ENCODE results near the gene ZBTB20.

Gene ZBTB20

DNA sequence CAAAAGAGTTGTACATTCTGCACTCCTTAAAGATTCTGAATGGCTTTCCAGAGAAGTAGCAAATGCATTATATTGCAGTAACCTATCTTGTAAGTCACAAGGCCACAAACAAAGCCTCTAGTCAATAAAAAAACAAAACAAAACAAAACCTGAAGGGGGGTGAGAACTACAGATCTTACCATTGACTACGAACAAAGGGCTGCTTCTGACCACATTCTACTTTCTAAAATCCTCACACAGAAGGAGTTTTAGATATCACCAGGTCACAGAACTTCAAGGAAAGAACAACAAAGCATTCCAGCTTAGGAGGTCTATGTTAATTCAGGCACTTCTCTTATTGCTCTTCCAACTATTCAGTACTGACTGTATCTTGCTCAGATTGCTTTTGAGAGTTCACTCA lies 343.0 kb downstream of the ZBTB20 start:
- peaks cover 6% of the 10 kb centered on the region for H3K4me1 Mint-ChIP-seq
- no peak overlapping the region for H3K4me3 Mint-ChIP-seq
- ATAC-seq (no peak), DNase-seq (ENCODE audit: low spot score in 2 of 2) (no peak)
- H3K9me3 Mint-ChIP-seq = no peaks in the 10 kb centered on the region
- no peak overlapping the region for H3K27ac Mint-ChIP-seq
- H3K36me3 Mint-ChIP-seq = no peaks in the 10 kb centered on the region

DNA sequence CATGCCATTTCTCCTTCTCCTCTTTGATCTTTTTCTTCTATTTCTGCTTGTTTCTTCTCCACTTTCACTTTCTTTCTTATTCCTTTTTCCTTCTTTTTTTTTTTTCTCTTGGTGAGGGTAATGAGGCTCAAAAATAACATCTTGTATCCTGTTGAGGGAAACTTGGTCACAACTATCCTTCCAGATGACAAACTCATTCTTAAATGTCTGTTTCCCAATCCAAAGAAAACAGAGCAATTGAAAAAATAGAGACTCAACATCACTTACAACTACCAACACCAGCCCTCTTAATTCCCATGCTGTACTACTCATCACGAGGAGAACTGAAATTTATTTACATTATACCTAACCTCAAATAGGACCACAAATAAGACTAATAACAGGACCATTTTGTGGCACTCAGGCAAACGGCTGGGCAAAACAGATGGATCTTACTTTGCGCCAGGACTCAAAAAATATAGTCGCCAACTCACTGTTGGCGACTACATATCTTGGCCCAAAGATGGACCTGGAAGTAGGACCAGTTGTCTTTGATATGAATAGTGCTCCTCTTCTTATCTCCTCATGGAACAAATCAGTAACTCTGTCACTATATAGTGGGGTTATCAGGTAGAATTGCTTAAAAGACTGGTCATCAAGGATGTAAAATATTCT lies 343.9 kb downstream of the ZBTB20 start:
- no peak for ATAC-seq
- no peak for DNase-seq (ENCODE audit: low spot score in 2 of 2)
- H3K4me3 Mint-ChIP-seq = no peak overlapping the region
- H3K27ac Mint-ChIP-seq = no peak overlapping the region
- H3K4me1 Mint-ChIP-seq = peaks cover 6% of the 10 kb centered on the region
- no peaks in the 10 kb centered on the region for H3K36me3 Mint-ChIP-seq
- H3K9me3 Mint-ChIP-seq = no peaks in the 10 kb centered on the region

DNA sequence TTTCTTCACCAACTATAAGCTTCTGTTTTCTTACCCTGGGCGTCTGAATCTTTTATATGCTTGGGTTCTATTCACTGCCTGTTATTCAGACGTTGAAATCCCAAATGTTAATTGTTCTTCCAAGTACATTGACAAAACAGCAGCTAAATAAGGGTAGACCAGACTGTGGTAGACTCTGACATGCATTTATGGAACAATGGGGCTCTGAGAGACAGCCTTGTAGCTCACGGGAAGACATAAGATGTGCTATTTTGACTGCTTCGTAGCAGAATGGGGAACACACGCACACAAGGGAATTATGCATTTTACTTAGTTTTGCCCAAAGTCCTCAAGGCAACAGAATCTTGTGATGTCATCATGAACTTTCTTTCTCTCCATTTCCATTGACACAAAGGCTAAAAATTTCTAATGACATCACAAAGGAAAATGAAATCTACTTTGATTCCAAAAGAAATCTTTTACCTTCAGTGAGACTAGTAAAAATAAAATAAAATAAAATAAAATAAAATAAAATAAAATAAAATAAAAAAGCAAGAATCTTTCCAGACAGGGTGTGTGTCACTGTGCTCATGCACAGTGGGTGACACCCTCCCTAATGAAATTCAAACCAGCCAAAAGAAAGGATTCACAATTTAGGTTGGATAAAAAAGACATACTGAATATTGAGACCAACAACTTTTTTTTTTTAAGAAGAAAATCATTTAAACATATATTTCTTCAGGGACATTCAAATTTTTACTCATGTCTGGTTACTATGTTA lies 346.6 kb downstream of the ZBTB20 start:
- peaks cover 6% of the 10 kb centered on the region for H3K4me1 Mint-ChIP-seq
- no peak for DNase-seq (ENCODE audit: low spot score in 2 of 2)
- no peak for ATAC-seq
- H3K9me3 Mint-ChIP-seq = no peaks in the 10 kb centered on the region
- H3K4me3 Mint-ChIP-seq = no peak overlapping the region
- no peak overlapping the region for H3K27ac Mint-ChIP-seq
- no peaks in the 10 kb centered on the region for H3K36me3 Mint-ChIP-seq

DNA sequence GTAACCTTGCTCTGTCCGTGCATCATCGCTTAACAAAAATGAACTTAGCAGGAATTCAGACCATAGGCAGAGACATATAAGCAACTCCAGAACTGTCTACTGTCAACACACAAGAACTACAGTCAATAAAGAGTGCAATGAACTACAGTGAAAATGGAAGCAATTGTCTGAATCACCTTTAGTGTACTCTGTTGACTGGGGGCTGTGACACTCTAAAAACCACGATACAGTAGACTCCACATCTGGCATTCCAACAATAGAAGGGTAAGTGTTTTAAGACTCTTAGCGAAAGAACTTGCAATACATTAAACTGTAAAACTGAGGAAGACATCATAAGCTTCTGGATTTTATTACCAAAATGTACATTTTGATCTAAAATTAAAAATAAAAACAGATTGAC lies 347.3 kb downstream of the ZBTB20 start:
- no peaks in the 10 kb centered on the region for H3K9me3 Mint-ChIP-seq
- H3K27ac Mint-ChIP-seq = no peak overlapping the region
- H3K36me3 Mint-ChIP-seq = no peaks in the 10 kb centered on the region
- DNase-seq (ENCODE audit: low spot score in 2 of 2) = no peak
- no peak overlapping the region for H3K4me3 Mint-ChIP-seq
- peaks cover 6% of the 10 kb centered on the region for H3K4me1 Mint-ChIP-seq
- no peak for ATAC-seq

DNA sequence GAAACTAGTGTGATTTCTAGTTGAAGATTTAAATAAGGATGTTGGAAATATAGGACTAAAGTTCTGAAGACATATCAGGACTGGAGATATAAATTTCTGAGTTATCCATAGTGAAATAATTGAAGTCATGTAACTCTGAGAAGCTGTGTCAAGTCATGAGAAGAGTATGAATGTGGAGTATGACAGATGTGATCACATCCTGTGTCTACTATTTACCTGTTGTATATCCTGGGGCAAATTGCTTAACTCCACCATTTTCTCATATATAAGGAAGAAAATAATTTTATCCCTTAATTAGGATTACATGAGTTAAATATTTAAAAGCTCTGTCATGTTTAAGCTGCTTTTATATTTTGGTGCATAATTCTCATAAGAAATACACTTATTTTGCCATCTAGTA lies 350.3 kb downstream of the ZBTB20 start:
- no peak overlapping the region for H3K27ac Mint-ChIP-seq
- H3K9me3 Mint-ChIP-seq = no peaks in the 10 kb centered on the region

DNA sequence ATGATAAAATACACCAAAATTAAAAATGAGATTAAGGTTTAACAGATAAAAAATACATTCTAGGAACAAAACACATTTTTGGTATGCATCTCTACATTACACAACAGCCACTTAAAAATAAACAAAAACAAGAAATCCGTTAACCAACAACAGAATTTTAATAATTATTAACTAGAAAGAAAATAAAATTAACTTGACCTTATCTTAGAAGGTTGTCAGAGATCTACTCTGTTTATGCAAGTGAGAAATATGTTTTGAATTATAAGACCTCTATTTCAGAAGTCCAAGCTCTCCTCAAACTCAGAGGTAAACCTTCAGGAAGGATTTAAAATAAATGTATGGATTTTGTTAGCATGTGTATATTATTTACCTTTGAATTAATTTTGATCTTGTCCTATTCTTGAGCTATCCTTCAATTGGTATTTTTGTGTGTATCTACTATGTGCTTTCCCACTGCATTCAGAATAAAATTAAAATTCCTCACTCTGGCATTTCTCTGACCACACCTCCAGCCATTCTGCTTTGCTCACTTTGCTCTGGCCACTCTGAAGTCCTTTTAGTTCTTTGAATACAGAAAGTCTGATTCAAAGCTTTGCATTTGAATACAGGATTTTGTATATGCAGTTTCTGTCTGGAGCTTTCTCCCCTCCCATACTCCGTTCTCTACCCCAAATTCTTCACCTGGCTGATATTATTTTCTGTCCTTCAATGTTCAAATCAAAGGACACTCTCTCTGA lies 352.0 kb downstream of the ZBTB20 start:
- H3K27ac Mint-ChIP-seq = no peak overlapping the region
- no peak for ATAC-seq

More for the DNA sequence above, 350.3 kb downstream of the ZBTB20 start:
- Mint-ChIP-seq H3K4me3 (no peak overlapping the region), H3K36me3 (no peaks in the 10 kb centered on the region), H3K4me1 (no peaks in the 10 kb centered on the region)
- no peak for ATAC-seq
- DNase-seq (ENCODE audit: low spot score in 2 of 2) = no peak

DNA sequence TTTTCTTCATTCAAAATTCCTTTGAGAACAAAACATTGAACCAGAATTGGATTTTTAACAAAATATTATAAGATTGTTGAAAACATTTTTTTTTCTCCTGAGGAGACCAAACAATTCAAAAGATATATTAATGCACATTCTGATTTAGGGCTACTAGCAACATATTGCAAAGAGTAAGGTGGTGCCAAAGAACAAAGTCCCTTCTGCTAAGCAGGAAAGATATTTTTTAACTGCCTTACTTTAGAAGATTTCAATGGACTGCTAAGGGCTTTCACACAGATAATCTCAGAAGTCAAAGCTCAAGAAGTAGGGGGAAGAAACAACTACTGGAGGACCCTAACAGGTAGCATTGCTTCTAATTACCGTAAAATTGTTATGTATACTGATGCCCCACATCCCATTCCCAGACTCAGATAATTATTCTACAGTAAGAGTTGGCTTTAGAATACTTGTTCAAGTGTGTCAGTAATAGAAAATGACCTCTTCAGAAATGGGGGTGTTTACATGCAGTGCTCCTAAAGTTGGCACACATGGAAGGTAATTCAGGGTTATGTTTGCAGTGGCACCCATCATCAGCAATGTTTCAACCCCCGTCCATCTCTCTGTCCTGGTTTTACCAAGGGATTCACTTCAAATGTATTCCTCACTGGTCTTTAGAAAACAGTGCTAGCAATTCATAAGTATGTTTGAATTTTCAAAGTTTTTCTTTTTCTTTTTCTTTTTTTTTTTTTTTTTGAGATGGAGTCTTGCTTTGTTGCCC lies 354.7 kb downstream of the ZBTB20 start:
- H3K9me3 Mint-ChIP-seq = peaks cover 3% of the 10 kb centered on the region
- H3K27ac Mint-ChIP-seq = no peak overlapping the region
- ATAC-seq (no peak), DNase-seq (ENCODE audit: low spot score in 2 of 2) (no peak)
- H3K36me3 Mint-ChIP-seq = no peaks in the 10 kb centered on the region
- H3K4me3 Mint-ChIP-seq = no peak overlapping the region
- no peaks in the 10 kb centered on the region for H3K4me1 Mint-ChIP-seq

More for the DNA sequence above, 352.0 kb downstream of the ZBTB20 start:
- Mint-ChIP-seq H3K9me3 (no peaks in the 10 kb centered on the region), H3K4me1 (no peaks in the 10 kb centered on the region), H3K36me3 (no peaks in the 10 kb centered on the region), H3K4me3 (no peak overlapping the region)
- no peak for DNase-seq (ENCODE audit: low spot score in 2 of 2)

DNA sequence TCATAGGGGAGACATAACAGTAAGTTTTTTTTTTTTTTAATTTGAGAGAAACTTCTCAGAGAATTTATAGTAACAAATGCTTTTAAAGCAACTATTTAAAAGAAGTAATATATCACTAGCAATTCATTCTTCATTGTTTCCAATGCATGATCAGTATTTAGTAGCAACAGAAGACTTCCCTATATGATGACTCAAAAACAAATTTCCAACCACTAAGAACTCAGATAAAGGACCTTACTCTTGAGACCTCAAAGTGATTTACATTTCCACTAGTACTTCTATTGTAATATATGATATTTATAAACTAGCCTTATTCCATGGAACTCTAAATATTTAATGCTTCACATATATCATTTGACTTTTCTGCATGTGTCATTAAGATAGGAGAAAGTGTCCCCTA lies 356.3 kb downstream of the ZBTB20 start:
- ATAC-seq (no peak), DNase-seq (ENCODE audit: low spot score in 2 of 2) (no peak)
- H3K4me1 Mint-ChIP-seq = no peaks in the 10 kb centered on the region
- no peak overlapping the region for H3K27ac Mint-ChIP-seq
- peaks cover 3% of the 10 kb centered on the region for H3K9me3 Mint-ChIP-seq
- H3K4me3 Mint-ChIP-seq = no peak overlapping the region
- H3K36me3 Mint-ChIP-seq = no peaks in the 10 kb centered on the region

DNA sequence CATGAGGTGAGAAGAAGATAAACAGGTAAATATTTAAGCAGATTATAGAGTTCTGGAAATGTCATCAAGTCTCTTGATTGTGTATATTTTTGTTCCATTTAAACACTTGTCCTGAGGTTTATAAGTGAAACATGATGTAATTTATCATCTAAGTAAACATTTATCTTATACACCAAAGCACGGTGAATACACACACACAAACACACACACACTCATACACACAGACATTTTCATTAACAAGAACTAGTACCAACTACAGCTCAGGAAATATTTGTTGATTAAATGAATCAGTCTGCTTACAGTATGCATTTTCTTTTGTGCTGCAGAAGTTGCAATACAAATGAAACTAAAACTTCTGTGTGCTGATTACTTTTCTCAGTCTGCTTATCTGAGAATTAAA lies 357.3 kb downstream of the ZBTB20 start:
- Mint-ChIP-seq H3K27ac (no peak overlapping the region), H3K4me1 (no peaks in the 10 kb centered on the region), H3K4me3 (no peak overlapping the region), H3K9me3 (peaks cover 3% of the 10 kb centered on the region), H3K36me3 (no peaks in the 10 kb centered on the region)
- DNase-seq (ENCODE audit: low spot score in 2 of 2) = no peak
- no peak for ATAC-seq

DNA sequence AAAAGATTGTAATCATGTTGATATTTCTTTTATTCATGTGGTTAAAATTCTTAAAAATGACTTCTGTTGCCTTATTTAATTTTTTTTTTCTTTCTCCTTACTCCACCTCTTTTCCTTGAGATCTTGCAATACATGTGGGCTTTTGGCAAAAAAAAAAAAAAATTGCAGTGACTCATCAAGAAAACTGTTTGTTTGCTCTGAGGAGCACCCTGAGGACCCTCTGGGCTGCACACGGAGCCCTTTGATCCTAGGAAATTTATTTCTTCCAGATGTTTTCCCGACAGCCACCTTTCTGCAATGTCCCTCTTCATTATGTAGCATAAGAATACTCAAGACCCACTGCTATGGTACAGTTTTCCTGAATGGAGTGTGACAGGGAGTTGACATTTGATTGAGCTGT lies 371.7 kb downstream of the ZBTB20 start:
- ATAC-seq (no peak), DNase-seq (ENCODE audit: low spot score in 2 of 2) (no peak)
- peaks cover 15% of the 10 kb centered on the region for H3K9me3 Mint-ChIP-seq
- no peaks in the 10 kb centered on the region for H3K4me1 Mint-ChIP-seq
- H3K36me3 Mint-ChIP-seq = no peaks in the 10 kb centered on the region
- H3K27ac Mint-ChIP-seq = no peak overlapping the region
- H3K4me3 Mint-ChIP-seq = no peak overlapping the region

DNA sequence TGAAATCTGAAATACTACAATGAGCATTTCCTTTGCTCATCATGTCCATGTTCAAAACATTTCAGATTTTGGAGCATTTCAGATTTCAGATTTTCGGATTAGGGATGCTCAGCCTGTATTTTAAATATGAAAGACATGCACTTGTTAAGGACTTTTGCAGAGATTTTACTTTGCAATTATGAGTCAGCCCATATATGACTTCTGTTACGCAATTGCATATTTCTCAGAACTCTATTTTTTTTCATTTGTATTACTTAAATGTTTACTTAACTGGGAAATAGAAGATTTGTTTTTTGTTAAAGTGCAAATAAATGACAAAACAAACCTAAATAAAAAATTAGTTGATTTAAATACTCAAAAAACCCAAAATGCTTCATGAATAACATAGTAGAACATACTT lies 376.2 kb downstream of the ZBTB20 start:
- Mint-ChIP-seq H3K4me3 (no peak overlapping the region), H3K9me3 (peaks cover 15% of the 10 kb centered on the region), H3K27ac (no peak overlapping the region), H3K4me1 (no peaks in the 10 kb centered on the region), H3K36me3 (no peaks in the 10 kb centered on the region)
- DNase-seq (ENCODE audit: low spot score in 2 of 2) = no peak
- no peak for ATAC-seq

DNA sequence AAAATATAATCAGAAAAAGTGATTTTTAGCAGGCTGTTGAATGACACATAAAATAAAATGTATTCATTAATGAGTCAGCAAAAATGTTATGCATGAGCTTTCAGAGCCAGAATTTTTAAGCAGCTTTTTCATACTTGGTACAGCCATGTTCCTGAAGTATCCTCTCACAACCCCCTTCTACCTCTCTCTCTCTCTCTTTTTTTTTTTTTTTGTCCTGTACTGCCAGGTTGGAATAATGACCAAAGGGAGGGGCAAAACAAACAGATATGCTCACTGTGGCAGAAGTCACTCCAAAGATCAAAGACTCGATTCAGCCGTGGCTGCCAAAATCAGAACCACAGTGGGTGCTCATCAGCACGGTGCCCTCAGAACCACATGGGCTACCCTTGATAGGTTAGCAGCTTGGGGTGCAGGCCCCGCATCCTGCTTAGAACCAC lies 383.0 kb downstream of the ZBTB20 start:
- ATAC-seq = no peak
- no peak for DNase-seq (ENCODE audit: low spot score in 2 of 2)
- Mint-ChIP-seq H3K9me3 (no peaks in the 10 kb centered on the region), H3K4me1 (no peaks in the 10 kb centered on the region), H3K27ac (no peak overlapping the region), H3K4me3 (no peak overlapping the region), H3K36me3 (no peaks in the 10 kb centered on the region)

DNA sequence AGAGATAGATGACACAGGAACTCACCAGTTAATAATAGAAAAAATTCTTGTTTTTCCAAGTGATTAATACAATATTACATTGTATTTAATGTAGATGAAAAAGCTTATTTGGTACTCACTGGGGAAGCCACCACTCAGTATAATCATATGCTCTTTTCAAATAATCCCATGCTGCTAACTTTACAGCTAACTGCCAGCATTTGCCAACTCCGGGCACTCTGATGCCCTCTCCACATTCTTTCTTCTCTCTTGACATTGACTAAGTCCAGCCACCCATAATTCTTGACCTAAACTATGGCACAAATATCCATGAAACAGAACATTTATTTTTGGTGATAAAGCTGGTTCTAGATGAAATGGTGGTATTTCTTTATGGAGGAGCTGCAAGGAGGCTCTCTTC lies 384.9 kb downstream of the ZBTB20 start:
- H3K9me3 Mint-ChIP-seq = no peaks in the 10 kb centered on the region
- no peaks in the 10 kb centered on the region for H3K36me3 Mint-ChIP-seq
- H3K4me3 Mint-ChIP-seq = no peak overlapping the region
- DNase-seq (ENCODE audit: low spot score in 2 of 2) = no peak
- no peak for ATAC-seq
- no peak overlapping the region for H3K27ac Mint-ChIP-seq
- no peaks in the 10 kb centered on the region for H3K4me1 Mint-ChIP-seq

DNA sequence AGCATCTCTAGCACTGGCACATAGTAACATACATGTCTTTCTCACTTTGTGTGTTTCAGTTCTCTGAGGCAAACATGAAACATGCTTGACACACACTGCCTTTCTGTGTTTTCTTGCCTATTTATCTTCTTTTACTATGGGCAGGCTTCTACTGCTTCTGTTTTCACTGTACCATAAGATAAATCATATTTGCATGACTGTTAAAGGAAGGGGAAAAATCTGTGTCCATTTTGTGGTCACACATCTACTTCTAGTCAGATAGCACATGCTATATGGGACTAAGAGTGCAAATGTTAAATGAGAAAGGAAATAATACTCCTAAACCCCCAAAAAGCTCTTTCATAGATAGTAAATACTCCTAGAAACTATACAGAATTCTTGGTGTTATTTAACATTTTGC lies 386.4 kb downstream of the ZBTB20 start:
- ATAC-seq = no peak
- no peak overlapping the region for H3K4me3 Mint-ChIP-seq
- no peaks in the 10 kb centered on the region for H3K36me3 Mint-ChIP-seq
- no peak for DNase-seq (ENCODE audit: low spot score in 2 of 2)
- no peaks in the 10 kb centered on the region for H3K4me1 Mint-ChIP-seq
- H3K9me3 Mint-ChIP-seq = no peaks in the 10 kb centered on the region
- H3K27ac Mint-ChIP-seq = no peak overlapping the region
